ENCODE results near the gene TNFRSF14. TPM values are rescaled to one million over a fixed set of nuclear protein-coding genes. Genes with fewer than 3 reads are reported as not detected.

Gene TNFRSF14
- total and polyA plus RNA-seq, 9 of the 15 experiments (the other 6 are each of a cell fraction or from before 2014, with no cell fraction given) = 0.11 to 2.3 (median 0.68) TPM; not detected in 2

GRCh38 chr1:2522230-2522629, 33.9 kb upstream of the TNFRSF14 start:
- H3K4me1 ChIP-seq (replicated peaks in 1 of 2; ENCODE audit: control insufficient read depth in 2 of 2, insufficient read depth in 2 of 2, low read length in 2 of 2) = peaks cover 24 to 50% of the 10 kb centered on the region in 2 experiments; a peak in 4 of 5 replicates
- no TSS peak for BruUV-seq (replicated peaks)
- DNase-seq (ENCODE audit: extremely low read depth in 1 of 4, low spot score in 3 of 4) (no peak), ATAC-seq (no peak), FAIRE-seq (no peak)
- no peak overlapping the region; a peak in 1 of 4 replicates for H3K9ac ChIP-seq (ENCODE audit: insufficient read depth in 1 of 2, low read depth in 2 of 2, low read length in 2 of 2)
- peaks cover 79% of the 10 kb centered on the region for H3K36me3 ChIP-seq (ENCODE audit: control insufficient read depth, insufficient read depth, low read length)
- in situ Hi-C loops (cut with MboI) = no loop called here
- H4K20me1 ChIP-seq (replicated peaks; ENCODE audit: control insufficient read depth, insufficient read depth, low read length) = peaks cover 43% of the 10 kb centered on the region
- intact Hi-C loops (cut with micrococcal nuclease) = no loop called here
- no peaks in the 10 kb centered on the region for H3K27me3 ChIP-seq (ENCODE audit: control insufficient read depth in 2 of 2, insufficient read depth in 2 of 2, low read length in 2 of 2)
- no peak overlapping the region; the same call in 2 of the 3 replicates for H3K27ac ChIP-seq (ENCODE audit: extremely low read depth, low read depth, low read length)
- TF ChIP-seq HNRNPL (IDR thresholded peaks at IDR 0.05; ENCODE audit: low read depth, low read length) (no peak), NCOA6 (IDR thresholded peaks at IDR 0.05) (no peak)
- H3K4me2 ChIP-seq (ENCODE audit: insufficient read depth, low read length) = no peak overlapping the region
- POLR2A ChIA-PET = interaction anchor here (0.6 to 0.9 kb wide), 2 partner anchors 27 to 203 kb away, joined by 3 read pairs; no protein-coding TSS in a partner anchor
- peaks cover 47% of the 10 kb centered on the region for H3K79me2 ChIP-seq (ENCODE audit: control insufficient read depth, insufficient read depth, low read length)
- H2AFZ ChIP-seq (ENCODE audit: low read depth, low read length) = no peak overlapping the region
- H3K4me3 ChIP-seq = no peak overlapping the region
- H3K9me3 ChIP-seq (replicated peaks; ENCODE audit: control insufficient read depth, insufficient read depth, low read depth, low read length) = no peaks in the 10 kb centered on the region
- CTCF ChIA-PET (ENCODE audit: low intra/inter-chr PET ratio) = interaction anchor here (0.6 kb wide), 1 partner anchor 327 kb away, joined by 4 read pairs; the partner anchor contains the start of gene FAAP20
- 87% methylated on average over 7 of the region's 7 CpGs for whole genome bisulfite sequencing (ENCODE audit: insufficient coverage, low coverage, missing lambda C conversion rate)
- peaks cover 21% of the 10 kb centered on the region for H3K9me1 ChIP-seq (ENCODE audit: control insufficient read depth, insufficient read depth, low read length)

- Histone ChIP-seq H3K79me2 (ENCODE audit: control insufficient read depth, insufficient read depth, low read length) (peaks cover 47% of the 10 kb centered on the region), H3K9me1 (ENCODE audit: control insufficient read depth, insufficient read depth, low read length) (peaks cover 18% of the 10 kb centered on the region), H3K36me3 (ENCODE audit: control insufficient read depth, insufficient read depth, low read length) (peaks cover 68% of the 10 kb centered on the region), H3K27me3 (ENCODE audit: control insufficient read depth in 2 of 2, insufficient read depth in 2 of 2, low read length in 2 of 2) (no peaks in the 10 kb centered on the region), H3K9me3 (replicated peaks; ENCODE audit: control insufficient read depth, insufficient read depth, low read depth, low read length) (no peaks in the 10 kb centered on the region), H3K4me3 (no peak overlapping the region), H4K20me1 (replicated peaks; ENCODE audit: control insufficient read depth, insufficient read depth, low read length) (peaks cover 43% of the 10 kb centered on the region), H2AFZ (ENCODE audit: low read depth, low read length) (no peak overlapping the region), H3K27ac (ENCODE audit: extremely low read depth, low read depth, low read length) (no peak overlapping the region; the same call in 2 of the 3 replicates), H3K4me2 (ENCODE audit: insufficient read depth, low read length) (peak overlapping the region; percentile 2; the same call in 1 of the 2 replicates), H3K4me1 (replicated peaks in 1 of 2; ENCODE audit: control insufficient read depth in 2 of 2, insufficient read depth in 2 of 2, low read length in 2 of 2) (peaks cover 24 to 59% of the 10 kb centered on the region in 2 experiments; a peak in 4 of 5 replicates), H3K9ac (ENCODE audit: insufficient read depth in 1 of 2, low read depth in 2 of 2, low read length in 2 of 2) (peak overlapping the region in 1 of 2 experiments; percentile 53; a peak in 3 of 4 replicates)
- intact Hi-C loops (cut with micrococcal nuclease) (no loop called here), in situ Hi-C loops (cut with MboI) (no loop called here)
- 78% methylated on average over 23 of the region's 32 CpGs for WGBS (ENCODE audit: insufficient coverage, low coverage, missing lambda C conversion rate)
- DNase-seq (ENCODE audit: extremely low read depth in 1 of 4, low spot score in 3 of 4) (no peak), FAIRE-seq (no peak), ATAC-seq (no peak)
- POLR2A ChIA-PET = no interaction called here
- BruUV-seq (replicated peaks) = no TSS peak
- CTCF ChIA-PET (ENCODE audit: low intra/inter-chr PET ratio) = no interaction called here
- TF ChIP-seq RBFOX2 (IDR thresholded peaks at IDR 0.05; ENCODE audit: low read depth, low read length) (peak; percentile 69), DDX20 (tag; IDR thresholded peaks at IDR 0.05; ENCODE audit: low read depth) (no peak), SMARCC2 (IDR thresholded peaks at IDR 0.05; ENCODE audit: low read depth) (no peak), ZBTB17 (CRISPR knock-in tag; IDR thresholded peaks at IDR 0.05) (no peak), TRIM25 (IDR thresholded peaks at IDR 0.05; ENCODE audit: borderline replicate concordance) (no peak), IFI16 (CRISPR knock-in tag; IDR thresholded peaks at IDR 0.05) (no peak), ZFP36 (IDR thresholded peaks at IDR 0.05; ENCODE audit: low read depth, low read length, partially characterized antibody) (no peak), ELK3 (CRISPR knock-in tag; IDR thresholded peaks at IDR 0.05) (no peak), SUPT5H (IDR thresholded peaks at IDR 0.05) (no peak)
Observed at GRCh38 chr1:2523191-2523890, 32.8 kb upstream of the TNFRSF14 start.
